HepG2 (cell line): ENCODE measurements around the gene RNASE7. TPM values are rescaled to one million over a fixed set of nuclear protein-coding genes. Genes with fewer than 3 reads are reported as not detected.
A peak's percentile ranks its signal among the peaks of the same experiment; 100 is the strongest.

Experiments used
- ARHGAP35 ChIP-seq: sonication (generic); formaldehyde crosslinking; IDR thresholded peaks from 2 replicates; pipeline ENCODE4 v1.9.0; 2022; ENCODE audit warnings: mild to moderate bottlenecking, inconsistent platforms, moderate library complexity, missing genetic modification reagents, borderline replicate concordance
- ATRX ChIP-seq: sonication (generic); formaldehyde crosslinking; IDR thresholded peaks from 2 replicates; pipeline ENCODE4 v1.4.0; 2020; ENCODE audit warnings: missing genetic modification reagents, borderline replicate concordance
- BORCS8-MEF2B ChIP-seq: sonication (generic); formaldehyde crosslinking; IDR thresholded peaks from 2 replicates; pipeline ENCODE4 v1.8.0; 2022; ENCODE audit warnings: mild to moderate bottlenecking, missing genetic modification reagents
- CHD4 ChIP-seq: fragments of 200-600 bp; sonication (generic); IDR thresholded peaks from 2 replicates; pipeline ENCODE4 v1.7.0; 2017; ENCODE audit warnings: mild to moderate bottlenecking, low read length, borderline replicate concordance
- GTF2F1 ChIP-seq: fragments of 150-350 bp; IDR thresholded peaks from 2 replicates; pipeline ENCODE4 v1.6.1; 2014; ENCODE audit warnings: low read length
- HINFP ChIP-seq: sonication (generic); formaldehyde crosslinking; IDR thresholded peaks from 2 replicates; pipeline ENCODE4 v1.4.0; 2020; ENCODE audit warnings: low read depth, mild to moderate bottlenecking, missing genetic modification reagents
- HNRNPH1 ChIP-seq: fragments of 200-400 bp; formaldehyde crosslinking; optimal IDR thresholded peaks from 2 replicates; pipeline ENCODE3; 2017; ENCODE audit warnings: mild to moderate bottlenecking, low read depth, low read length
- KLF11 ChIP-seq: IDR thresholded peaks from 2 replicates; pipeline ENCODE4 v1.6.1; 2016; ENCODE audit warnings: missing compliant biosample characterization
- MEIS2 ChIP-seq: sonication (generic); formaldehyde crosslinking; IDR thresholded peaks from 2 replicates; pipeline ENCODE4 v1.9.0; 2021; ENCODE audit warnings: mild to moderate bottlenecking, missing genetic modification reagents
- PBX2 ChIP-seq: IDR thresholded peaks from 2 replicates; pipeline ENCODE4 v1.6.1; 2016; ENCODE audit warnings: control low read depth
- POGZ ChIP-seq: sonication (generic); formaldehyde crosslinking; IDR thresholded peaks from 2 replicates; pipeline ENCODE4 v1.4.0; 2020; ENCODE audit warnings: mild to moderate bottlenecking, missing genetic modification reagents
- POLR2G ChIP-seq: fragments of 200-400 bp; formaldehyde crosslinking; IDR thresholded peaks from 2 replicates; pipeline ENCODE4 v1.6.1; 2018; ENCODE audit warnings: mild to moderate bottlenecking, low read depth, low read length, moderate library complexity
- RBM39 ChIP-seq: fragments of 200-400 bp; formaldehyde crosslinking; IDR thresholded peaks from one replicate; pipeline ENCODE4 v1.6.1; 2018; ENCODE audit warnings: antibody characterized with exemption, mild to moderate bottlenecking, low read depth, low read length; ENCODE audit not compliant: poor library complexity, severe bottlenecking
- TOPORS ChIP-seq: sonication (generic); formaldehyde crosslinking; IDR thresholded peaks from 2 replicates; pipeline ENCODE4 v1.8.0; 2023; ENCODE audit warnings: mild to moderate bottlenecking, missing genetic modification reagents
- WIZ ChIP-seq: sonication (generic); formaldehyde crosslinking; IDR thresholded peaks from 2 replicates; pipeline ENCODE4 v1.5.1; 2020; ENCODE audit warnings: mild to moderate bottlenecking, missing genetic modification reagents
- ZNF101 ChIP-seq: sonication (generic); formaldehyde crosslinking; IDR thresholded peaks from 2 replicates; pipeline ENCODE4 v1.4.0; 2020; ENCODE audit warnings: mild to moderate bottlenecking, low read depth, missing genetic modification reagents, borderline replicate concordance
- ZNF143 ChIP-seq: sonication (generic); formaldehyde crosslinking; IDR thresholded peaks from 2 replicates; pipeline ENCODE4 v1.4.0; 2020; ENCODE audit warnings: missing genetic modification reagents
- ZNF24 ChIP-seq: fragments of 450-650 bp; IDR thresholded peaks from 2 replicates; pipeline ENCODE4 v1.6.1; 2017; ENCODE audit warnings: antibody characterized with exemption, mild to moderate bottlenecking
- ZNF264 ChIP-seq: sonication (generic); formaldehyde crosslinking; IDR thresholded peaks from 2 replicates; pipeline ENCODE4 v1.4.0; 2020; ENCODE audit warnings: missing genetic modification reagents
- ZNF382 ChIP-seq: sonication (generic); formaldehyde crosslinking; IDR thresholded peaks from 2 replicates; pipeline ENCODE4 v1.5.0; 2020; ENCODE audit warnings: missing genetic modification reagents, mild to moderate bottlenecking, borderline replicate concordance
- ZNF414 ChIP-seq: sonication (generic); formaldehyde crosslinking; IDR thresholded peaks from 2 replicates; pipeline ENCODE4 v1.5.0; 2020; ENCODE audit warnings: missing genetic modification reagents
- ZNF451 ChIP-seq: sonication (generic); formaldehyde crosslinking; IDR thresholded peaks from 2 replicates; pipeline ENCODE4 v1.5.0; 2020; ENCODE audit warnings: mild to moderate bottlenecking, missing genetic modification reagents
- ZNF557 ChIP-seq: sonication (generic); formaldehyde crosslinking; IDR thresholded peaks from 2 replicates; pipeline ENCODE4 v1.4.0; 2020; ENCODE audit warnings: missing genetic modification reagents
- ZNF598 ChIP-seq: sonication (generic); formaldehyde crosslinking; IDR thresholded peaks from 2 replicates; pipeline ENCODE4 v1.5.1; 2020; ENCODE audit warnings: mild to moderate bottlenecking, missing genetic modification reagents, borderline replicate concordance
- ZNF816 ChIP-seq: sonication (generic); formaldehyde crosslinking; IDR thresholded peaks from 2 replicates; pipeline ENCODE4 v1.8.0; 2022; ENCODE audit warnings: missing genetic modification reagents, mild to moderate bottlenecking, borderline replicate concordance
- ZNF83 ChIP-seq: sonication (generic); formaldehyde crosslinking; IDR thresholded peaks from 2 replicates; pipeline ENCODE4 v1.4.0; 2020; ENCODE audit warnings: missing genetic modification reagents, mild to moderate bottlenecking, borderline replicate concordance
- ZSCAN31 ChIP-seq: sonication (generic); formaldehyde crosslinking; IDR thresholded peaks from 2 replicates; pipeline ENCODE4 v1.5.0; 2020; ENCODE audit warnings: low read depth, mild to moderate bottlenecking, missing genetic modification reagents
- polyA plus RNA-seq, 8 experiments: library from polyadenylated mRNA; depleted of rRNA in 3 of 8; stranded (reverse) in 7 of 8; unstranded in 1 of 8; fragments of >200 nt; fragmentation: Illumina TruSeq in 4 of 8; extraction: Trizol in 4 of 8; gene quantifications; 2 replicates each; pipeline versions ENCODE4 v1.2.1 to v1.2.3, GENCODE V29; 2011 to 2016; ENCODE audit warnings: low read depth in 4 of 8, missing spikeins in 1 of 8, mixed read lengths in 1 of 8; ENCODE audit not compliant: insufficient read depth in 1 of 8
- total RNA-seq, 5 experiments: library from RNA; depleted of rRNA; stranded (reverse); fragments of >200 nt; fragmentation: Illumina TruSeq; extraction: Trizol; gene quantifications; 2 replicates each; pipeline ENCODE4 v1.2.3, GENCODE V29; 2016; ENCODE audit warnings: low read depth in 1 of 5

The RNASE7 gene
- total and polyA plus RNA-seq, 2 of the 13 experiments (the other 11 are each of a cell fraction or from before 2014, with no cell fraction given): 0.04 TPM; not detected in 1

DNA sequence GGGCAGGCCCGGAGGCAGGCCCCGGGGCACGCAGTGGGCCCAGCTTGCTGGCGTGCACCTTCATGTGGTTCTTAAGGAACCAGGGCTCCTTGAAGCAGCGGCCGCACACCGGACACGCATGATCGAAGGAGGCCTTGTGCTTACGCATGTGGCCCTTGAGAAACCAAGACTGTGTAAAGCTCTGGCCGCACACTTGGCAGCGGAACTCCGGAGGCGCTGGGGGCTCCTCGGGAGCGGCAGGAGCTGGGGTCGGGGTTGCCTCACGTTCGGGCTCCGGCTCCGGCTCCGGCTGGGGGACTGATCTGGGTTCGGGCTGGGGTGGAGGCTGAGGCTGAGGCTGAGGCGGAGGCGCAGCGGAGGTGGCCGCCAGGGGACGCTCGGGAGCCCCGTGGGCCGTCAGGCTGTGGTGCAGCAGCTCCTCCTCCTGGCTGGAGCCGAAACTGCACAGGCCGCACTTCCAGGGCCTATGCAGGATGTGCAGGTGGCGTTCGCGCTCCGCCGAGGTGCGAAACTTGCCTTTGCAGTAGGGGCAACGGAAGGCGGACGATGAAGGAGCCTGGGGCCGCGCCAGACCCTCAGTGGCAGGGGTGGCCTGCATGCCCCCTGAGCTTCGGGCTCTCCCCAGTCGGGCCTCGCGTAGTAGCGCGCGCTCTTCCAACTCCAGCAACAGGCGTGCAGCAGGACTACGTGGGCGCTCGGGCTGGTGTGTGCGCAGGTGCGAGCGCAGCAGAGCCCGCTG, 50.3 kb downstream of the RNASE7 start (continued):
- TF ChIP-seq HINFP (CRISPR knock-in tag) (peak; percentile 81; the same call in 1 of the 2 replicates), POGZ (CRISPR knock-in tag) (peak; percentile 94), BORCS8-MEF2B (CRISPR knock-in tag) (peak; percentile 94), KLF11 (CRISPR knock-in tag) (peak; percentile 74; the same call in 1 of the 2 replicates), ARHGAP35 (peak; percentile 74; the same call in 1 of the 2 replicates), ZSCAN31 (CRISPR knock-in tag) (peak; percentile 97), ZNF414 (CRISPR knock-in tag) (peak; percentile 96), ZNF143 (CRISPR knock-in tag) (no peak; the same call in 1 of the 2 replicates), POLR2G (no peak; the same call in 1 of the 2 replicates), WIZ (CRISPR knock-in tag) (no peak; the same call in none of the 2 replicates), RBM39 (no peak), ATRX (CRISPR knock-in tag) (no peak), ZNF557 (CRISPR knock-in tag) (no peak; the same call in 1 of the 2 replicates), ZNF382 (CRISPR knock-in tag) (no peak), ZNF598 (CRISPR knock-in tag) (peak; percentile 94; the same call in 1 of the 2 replicates), MEIS2 (CRISPR knock-in tag) (peak; percentile 68; the same call in 1 of the 2 replicates), ZNF83 (peak; percentile 87; the same call in 1 of the 2 replicates), HNRNPH1 (no peak), GTF2F1 (peak; percentile 49; the same call in 1 of the 2 replicates), ZNF101 (no peak; the same call in 1 of the 2 replicates), PBX2 (no peak), ZNF816 (CRISPR knock-in tag) (no peak), ZNF24 (no peak), CHD4 (no peak), TOPORS (CRISPR knock-in tag) (peak; percentile 94), ZNF264 (CRISPR knock-in tag) (no peak), ZNF451 (CRISPR knock-in tag) (peak; percentile 95)
